ENCODE data around the gene GCNA. TPM values are rescaled to one million over a fixed set of nuclear protein-coding genes. Genes with fewer than 3 reads are reported as not detected.
A peak's percentile ranks its signal among the peaks of the same experiment; 100 is the strongest.
"Not testable (repeated sequence)": the region's sequence is repeated elsewhere in the genome, so short reads cannot be mapped to it uniquely, and the experiment has no call there.

GCNA gene
- total RNA-seq, 1 donor: 2.6 TPM

GRCh38 chrX:71636438-71637252 is 58.4 kb downstream of the GCNA start:
- H3K4me3 ChIP-seq (ENCODE audit: low read depth, low read length): no peak overlapping the region
- no peak for TF ChIP-seq CTCF (IDR thresholded peaks at IDR 0.05; ENCODE audit: insufficient read depth, low read depth, low read length)
- DNase-seq (ENCODE audit: low read depth): no peak

- DNase-seq (ENCODE audit: low read depth): no peak
- no peak overlapping the region for H3K4me3 ChIP-seq (ENCODE audit: low read depth, low read length)
- TF ChIP-seq CTCF (IDR thresholded peaks at IDR 0.05; ENCODE audit: insufficient read depth, low read depth, low read length): no peak
Measured at GRCh38 chrX:71637253-71637618, 59.0 kb downstream of the GCNA start.

- peak overlapping the region; percentile 10 for H3K4me3 ChIP-seq (ENCODE audit: low read depth, low read length)
- TF ChIP-seq CTCF (IDR thresholded peaks at IDR 0.05; ENCODE audit: insufficient read depth, low read depth, low read length): no peak
- peak; percentile 38 for DNase-seq (ENCODE audit: low read depth)
Measured at GRCh38 chrX:71637848-71638247, 59.6 kb downstream of the GCNA start.

GRCh38 chrX:71638409-71638808 is 60.2 kb downstream of the GCNA start:
- DNase-seq (ENCODE audit: low read depth): no peak
- no peak for TF ChIP-seq CTCF (IDR thresholded peaks at IDR 0.05; ENCODE audit: insufficient read depth, low read depth, low read length)
- H3K4me3 ChIP-seq (ENCODE audit: low read depth, low read length): no peak overlapping the region

- TF ChIP-seq CTCF (IDR thresholded peaks at IDR 0.05; ENCODE audit: insufficient read depth, low read depth, low read length): no peak
- DNase-seq (ENCODE audit: low read depth): no peak
- no peak overlapping the region for H3K4me3 ChIP-seq (ENCODE audit: low read depth, low read length)
Measured at GRCh38 chrX:71640002-71640401, 61.8 kb downstream of the GCNA start.

GRCh38 chrX:71644406-71644805 is 66.2 kb downstream of the GCNA start:
- not testable (repeated sequence) for DNase-seq (ENCODE audit: low read depth); H3K4me3 ChIP-seq (ENCODE audit: low read depth, low read length)

GRCh38 chrX:71650333-71650969 is 72.2 kb downstream of the GCNA start:
- DNase-seq (ENCODE audit: low read depth): no peak
- no peak overlapping the region for H3K4me3 ChIP-seq (ENCODE audit: low read depth, low read length)
- no peak for TF ChIP-seq CTCF (IDR thresholded peaks at IDR 0.05; ENCODE audit: insufficient read depth, low read depth, low read length)

Measured in fibroblast of villous mesenchyme (primary cell).